Ectodermal cell (in vitro differentiated cells): Measurements from ENCODE around the gene MARK2.

Source experiments
- H3K27ac ChIP-seq: 2 replicates; pipeline ENCODE4 v1.7.0; 2013; ENCODE audit warnings: mild to moderate bottlenecking, low read depth, low read length; ENCODE audit not compliant: insufficient read depth, poor library complexity, severe bottlenecking
- H3K27me3 ChIP-seq: 2 replicates; pipeline ENCODE4 v1.7.0; 2013; ENCODE audit warnings: mild to moderate bottlenecking, low read length; ENCODE audit not compliant: insufficient read depth, control insufficient read depth, poor library complexity, severe bottlenecking
- H3K36me3 ChIP-seq: one replicate; pipeline ENCODE4 v1.7.0; 2013; ENCODE audit warnings: low read length; ENCODE audit not compliant: control insufficient read depth, insufficient read depth
- H3K4me1 ChIP-seq: one replicate; pipeline ENCODE4 v1.7.0; 2013; ENCODE audit warnings: low read length; ENCODE audit not compliant: control insufficient read depth, insufficient read depth
- H3K4me3 ChIP-seq: 2 replicates; pipeline ENCODE4 v1.7.0; 2013; ENCODE audit warnings: low read depth, low read length, control low read depth; ENCODE audit not compliant: insufficient read depth
- H3K9me3 ChIP-seq: 2 replicates; pipeline ENCODE4 v1.7.0; 2013; ENCODE audit warnings: mild to moderate bottlenecking, low read length, moderate library complexity; ENCODE audit not compliant: control insufficient read depth
- WGBS, 2 experiments: methylation state at CpG; one replicate each; pipeline ENCODE4 v1.1.7; 2013; ENCODE audit warnings: missing lambda C conversion rate in 2 of 2; 5-methylcytosine and 5-hydroxymethylcytosine counted together

MARK2 gene

DNA sequence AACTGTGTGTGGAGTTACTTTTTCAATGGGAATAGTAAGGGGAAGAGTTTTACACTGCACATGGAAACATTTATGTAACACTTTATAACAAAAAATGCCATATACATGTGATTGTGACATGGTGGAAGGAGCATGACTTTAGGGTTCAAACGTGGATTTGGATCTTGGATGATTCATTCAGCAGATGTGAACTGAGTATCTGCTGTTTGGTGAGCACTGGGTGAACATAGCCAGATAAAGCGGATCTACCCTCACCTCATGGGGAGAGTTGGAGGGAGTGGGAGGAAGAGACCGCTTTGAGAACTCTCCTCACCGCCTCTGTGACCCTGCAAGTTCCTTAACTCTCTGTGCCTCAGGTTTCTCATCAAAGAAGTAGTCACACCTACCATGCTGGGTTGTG, 103.0 kb downstream of the MARK2 start:
- Histone ChIP-seq H3K9me3 (no peaks in the 10 kb centered on the region), H3K27ac (no peak overlapping the region), H3K27me3 (no peaks in the 10 kb centered on the region), H3K4me1 (peaks cover 9% of the 10 kb centered on the region), H3K4me3 (no peak overlapping the region), H3K36me3 (peaks cover 10% of the 10 kb centered on the region)
- WGBS, 2 experiments = 93 to 95% methylated on average over 2 to 4 of the region's 4 CpGs

DNA sequence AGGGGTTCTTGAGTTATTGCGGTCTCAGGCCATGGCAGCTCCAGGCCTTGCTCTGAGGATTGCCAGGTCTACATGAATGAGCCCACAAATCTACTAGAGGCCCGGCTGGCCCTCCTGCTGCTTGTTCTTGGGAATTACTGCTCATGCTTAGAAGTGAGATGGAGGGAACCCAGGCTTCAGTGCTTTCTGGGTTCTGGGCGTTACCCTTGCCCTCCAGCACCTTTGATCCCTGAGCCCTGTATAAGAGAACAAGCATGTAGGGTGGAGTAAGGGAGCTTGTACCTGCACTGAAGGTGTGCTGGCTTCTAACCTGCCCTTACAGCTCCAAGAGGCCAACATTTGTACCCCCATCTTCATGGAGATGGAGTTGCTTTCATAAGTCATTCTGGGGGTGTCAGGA, 103.9 kb downstream of the MARK2 start:
- Histone ChIP-seq H3K4me1 (peaks cover 9% of the 10 kb centered on the region), H3K36me3 (peaks cover 16% of the 10 kb centered on the region), H3K4me3 (no peak overlapping the region), H3K27ac (no peak overlapping the region), H3K9me3 (no peaks in the 10 kb centered on the region), H3K27me3 (no peaks in the 10 kb centered on the region)
- 87 to 95% methylated on average over 3 of the region's 3 CpGs for WGBS, 2 experiments

DNA sequence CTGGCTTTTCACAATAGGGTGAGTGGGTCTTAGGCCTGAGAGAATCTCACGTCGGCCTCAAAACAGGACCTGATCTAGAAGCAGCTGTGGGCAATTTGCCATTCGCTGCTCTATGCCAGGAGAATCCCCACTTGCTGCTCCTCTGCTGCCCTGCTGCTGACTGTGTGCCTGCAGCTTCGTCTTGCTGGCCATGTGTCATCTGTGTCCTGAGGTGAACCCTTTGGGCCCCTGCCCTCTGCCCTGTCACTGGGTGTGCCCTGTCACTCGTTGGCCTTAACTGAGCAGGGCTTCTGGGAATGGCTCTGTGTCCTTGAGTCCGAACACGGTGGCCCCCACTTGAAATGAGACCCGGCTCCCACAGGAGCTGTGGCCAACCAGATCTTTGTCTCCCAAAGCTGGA, 106.1 kb downstream of the MARK2 start:
- peaks cover 9% of the 10 kb centered on the region for H3K4me1 ChIP-seq
- no peaks in the 10 kb centered on the region for H3K9me3 ChIP-seq
- H3K4me3 ChIP-seq = no peak overlapping the region
- 88 to 90% methylated on average over 8 of the region's 8 CpGs for WGBS, 2 experiments
- no peaks in the 10 kb centered on the region for H3K27me3 ChIP-seq
- H3K27ac ChIP-seq = no peak overlapping the region
- H3K36me3 ChIP-seq = peaks cover 16% of the 10 kb centered on the region

DNA sequence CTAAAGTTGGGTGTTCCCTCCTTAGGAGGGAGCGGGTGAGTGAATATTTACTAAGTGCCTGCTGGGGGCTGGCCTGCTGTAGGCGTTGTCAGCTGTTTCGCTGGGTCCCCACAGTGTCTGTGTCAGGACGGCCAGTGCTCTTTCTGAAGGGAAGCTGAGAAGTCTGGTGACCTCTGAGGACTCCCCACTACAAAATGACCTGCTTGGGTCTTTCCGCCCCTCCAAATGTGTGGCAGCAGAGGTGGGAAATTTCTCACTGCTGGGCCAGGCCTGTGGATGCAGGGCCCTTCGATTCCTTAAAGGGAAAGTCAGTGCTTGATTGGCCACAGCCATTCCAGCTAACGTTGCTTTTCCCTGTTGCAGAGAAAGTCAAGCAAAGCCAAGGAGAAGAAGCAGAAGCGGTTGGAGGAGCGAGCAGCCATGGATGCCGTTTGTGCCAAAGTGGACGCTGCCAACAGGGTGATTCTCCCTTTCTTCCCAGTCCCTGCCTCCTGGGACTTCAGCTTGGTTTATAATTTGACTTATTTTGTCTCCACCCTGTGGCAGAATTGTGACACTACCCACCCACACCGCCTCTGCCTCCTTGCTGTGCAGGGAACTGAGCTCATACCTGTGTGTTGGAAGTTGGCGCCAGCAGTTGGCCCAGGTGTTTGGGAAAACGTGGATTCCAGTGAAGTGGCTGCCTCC, 106.7 kb downstream of the MARK2 start:
- H3K4me3 ChIP-seq = no peak overlapping the region
- WGBS, 2 experiments = 74 to 76% methylated on average over 14 of the region's 14 CpGs
- H3K27ac ChIP-seq = no peak overlapping the region

DNA sequence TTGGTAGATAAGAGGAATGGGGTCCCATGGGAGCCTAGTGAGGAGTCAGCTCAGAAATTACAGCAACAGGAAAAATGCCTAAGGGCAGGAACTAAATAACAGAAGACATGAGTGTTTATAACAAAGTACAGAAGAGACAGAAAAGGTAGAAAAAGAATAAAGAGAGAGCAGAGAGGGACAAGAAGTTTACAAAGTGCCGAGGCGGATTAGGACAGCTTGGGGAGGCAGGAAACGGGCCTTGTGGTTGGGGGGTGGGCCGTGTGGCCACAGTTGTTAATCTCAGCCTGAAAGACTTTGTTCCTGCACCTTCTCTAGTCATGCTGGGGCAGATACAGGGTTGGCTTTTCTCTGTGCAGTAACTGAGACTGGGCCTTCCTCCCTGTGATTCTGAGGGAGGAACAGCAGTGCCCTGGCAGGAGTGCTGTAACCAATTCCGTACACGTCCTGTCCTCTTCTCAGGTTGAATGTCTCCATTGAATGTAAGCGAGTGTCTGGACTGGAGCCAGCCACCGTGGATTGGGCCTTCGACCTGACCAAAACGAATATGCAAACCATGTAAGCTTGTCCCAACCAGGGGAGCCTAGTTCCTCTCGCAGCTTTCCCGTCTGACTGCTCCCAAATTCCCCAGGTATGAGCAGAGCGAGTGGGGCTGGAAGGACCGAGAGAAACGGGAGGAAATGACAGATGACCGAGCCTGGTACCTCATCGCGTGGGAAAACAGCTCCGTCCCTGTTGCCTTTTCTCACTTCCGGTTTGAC, 113.0 kb downstream of the MARK2 start:
- Histone ChIP-seq H3K4me1 (no peaks in the 10 kb centered on the region), H3K9me3 (no peaks in the 10 kb centered on the region), H3K27ac (no peak overlapping the region), H3K36me3 (peaks cover 38% of the 10 kb centered on the region), H3K4me3 (no peak overlapping the region), H3K27me3 (no peaks in the 10 kb centered on the region)
- WGBS, 2 experiments = 94% methylated on average over 20 of the region's 20 CpGs

More for the DNA sequence above, 106.7 kb downstream of the MARK2 start:
- peaks cover 6% of the 10 kb centered on the region for H3K4me1 ChIP-seq
- no peaks in the 10 kb centered on the region for H3K27me3 ChIP-seq
- peaks cover 16% of the 10 kb centered on the region for H3K36me3 ChIP-seq
- H3K9me3 ChIP-seq = no peaks in the 10 kb centered on the region

DNA sequence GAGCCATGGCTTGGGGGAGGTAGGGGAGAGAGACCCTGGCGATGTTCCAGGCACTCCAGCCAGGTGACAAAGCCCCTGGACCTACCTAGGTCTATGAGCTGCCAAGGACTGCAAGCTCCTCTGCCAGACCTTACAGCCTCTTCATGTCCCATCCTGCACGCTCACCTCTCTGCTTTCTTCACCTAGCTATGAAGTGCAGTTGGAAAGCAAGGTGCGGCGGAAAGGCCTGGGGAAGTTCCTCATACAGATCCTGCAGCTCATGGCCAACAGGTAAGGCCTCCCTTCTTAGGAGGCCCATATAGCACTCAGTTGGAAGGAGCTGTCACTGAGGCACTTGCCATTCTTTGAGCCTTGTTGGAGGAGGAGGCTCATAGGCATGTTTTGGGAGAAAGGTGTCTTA, 113.7 kb downstream of the MARK2 start:
- H3K27me3 ChIP-seq = no peaks in the 10 kb centered on the region
- H3K9me3 ChIP-seq = no peaks in the 10 kb centered on the region
- WGBS, 2 experiments = 94 to 97% methylated on average over 4 of the region's 4 CpGs
- H3K4me3 ChIP-seq = no peak overlapping the region
- H3K27ac ChIP-seq = no peak overlapping the region
- H3K36me3 ChIP-seq = peaks cover 32% of the 10 kb centered on the region
- no peaks in the 10 kb centered on the region for H3K4me1 ChIP-seq

DNA sequence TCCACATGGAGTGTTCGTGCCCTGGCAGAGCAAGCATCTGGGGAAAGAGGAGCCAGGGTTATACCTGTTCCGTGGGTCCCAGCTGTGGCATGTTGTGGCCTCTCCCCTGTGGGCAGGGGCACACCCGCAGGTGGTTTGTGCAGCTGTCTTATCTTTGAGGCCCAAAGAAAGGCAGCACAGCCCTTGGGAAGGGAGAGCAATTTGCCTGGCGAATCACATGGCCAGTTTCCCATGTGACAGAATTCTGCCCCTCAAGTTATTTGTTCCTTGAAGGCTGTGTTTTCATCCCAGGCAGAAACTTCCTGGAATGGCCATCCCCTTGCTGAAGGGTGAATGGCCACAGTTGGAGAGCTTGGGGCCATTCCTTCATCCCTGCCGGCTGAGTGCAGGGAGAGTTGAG, 119.1 kb downstream of the MARK2 start:
- WGBS, 2 experiments = 93 to 96% methylated on average over 5 of the region's 5 CpGs

More for the DNA sequence above, 119.1 kb downstream of the MARK2 start:
- Histone ChIP-seq H3K36me3 (peaks cover 20% of the 10 kb centered on the region), H3K4me3 (no peak overlapping the region), H3K27me3 (no peaks in the 10 kb centered on the region), H3K9me3 (no peaks in the 10 kb centered on the region), H3K4me1 (peaks cover 13% of the 10 kb centered on the region), H3K27ac (no peak overlapping the region)
